RWPE1 (cell line): Measurements from ENCODE around the gene PCED1B.
A peak's percentile ranks its signal among the peaks of the same experiment; 100 is the strongest.

ENCODE experiments used
- CTCF ChIA-PET: fragments of 350-600 bp; sonication (Branson Sonifier 250); formaldehyde crosslinking; extraction: SDS; loops from one replicate; lab custom pipeline; 2021; lab: Yijun Ruan, JAX
- POLR2A ChIA-PET: fragments of 400-600 bp; formaldehyde crosslinking; extraction: SDS; loops from one replicate; lab custom pipeline; 2020; ENCODE audit warnings: antibody characterized with exemption; ENCODE audit not compliant: low non-redundant PET; lab: Yijun Ruan, JAX
- DNase-seq: peaks from one replicate; pipeline ENCODE4 v3.0.0; 2012; ENCODE audit warnings: low spot score
- H3K27ac ChIP-seq: fragments of 450-650 bp; 2 replicates; pipeline ENCODE4 v1.5.1; 2017
- TF ChIP-seq, protein P1 (sequence below): fragments of 450-650 bp; conservative IDR thresholded peaks from 2 replicates; pipeline ENCODE4 v1.5.1; 2017; ENCODE audit warnings: low read depth, mild to moderate bottlenecking

The PCED1B gene

DNA sequence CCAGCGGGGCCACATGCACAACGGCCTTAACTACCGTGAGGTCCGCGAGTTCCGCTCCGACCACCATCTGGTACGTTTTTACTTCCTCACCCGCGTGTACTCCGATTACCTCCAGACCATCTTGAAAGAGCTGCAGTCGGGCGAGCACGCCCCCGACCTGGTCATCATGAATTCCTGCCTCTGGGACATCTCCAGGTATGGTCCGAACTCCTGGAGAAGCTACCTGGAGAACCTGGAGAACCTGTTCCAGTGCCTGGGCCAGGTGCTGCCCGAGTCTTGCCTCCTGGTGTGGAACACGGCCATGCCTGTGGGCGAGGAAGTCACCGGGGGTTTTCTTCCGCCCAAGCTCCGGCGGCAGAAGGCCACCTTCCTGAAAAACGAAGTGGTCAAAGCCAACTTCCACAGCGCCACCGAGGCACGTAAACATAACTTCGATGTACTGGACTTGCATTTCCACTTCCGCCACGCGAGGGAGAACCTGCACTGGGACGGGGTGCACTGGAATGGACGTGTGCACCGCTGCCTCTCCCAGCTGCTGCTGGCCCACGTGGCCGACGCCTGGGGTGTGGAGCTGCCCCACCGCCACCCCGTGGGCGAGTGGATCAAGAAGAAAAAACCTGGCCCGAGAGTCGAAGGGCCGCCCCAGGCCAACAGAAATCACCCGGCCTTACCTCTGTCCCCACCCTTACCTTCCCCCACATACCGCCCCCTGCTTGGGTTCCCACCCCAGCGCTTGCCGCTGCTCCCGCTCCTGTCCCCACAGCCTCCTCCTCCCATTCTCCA is 156.0 kb downstream of the PCED1B start:
- TF ChIP-seq, protein P1, sequence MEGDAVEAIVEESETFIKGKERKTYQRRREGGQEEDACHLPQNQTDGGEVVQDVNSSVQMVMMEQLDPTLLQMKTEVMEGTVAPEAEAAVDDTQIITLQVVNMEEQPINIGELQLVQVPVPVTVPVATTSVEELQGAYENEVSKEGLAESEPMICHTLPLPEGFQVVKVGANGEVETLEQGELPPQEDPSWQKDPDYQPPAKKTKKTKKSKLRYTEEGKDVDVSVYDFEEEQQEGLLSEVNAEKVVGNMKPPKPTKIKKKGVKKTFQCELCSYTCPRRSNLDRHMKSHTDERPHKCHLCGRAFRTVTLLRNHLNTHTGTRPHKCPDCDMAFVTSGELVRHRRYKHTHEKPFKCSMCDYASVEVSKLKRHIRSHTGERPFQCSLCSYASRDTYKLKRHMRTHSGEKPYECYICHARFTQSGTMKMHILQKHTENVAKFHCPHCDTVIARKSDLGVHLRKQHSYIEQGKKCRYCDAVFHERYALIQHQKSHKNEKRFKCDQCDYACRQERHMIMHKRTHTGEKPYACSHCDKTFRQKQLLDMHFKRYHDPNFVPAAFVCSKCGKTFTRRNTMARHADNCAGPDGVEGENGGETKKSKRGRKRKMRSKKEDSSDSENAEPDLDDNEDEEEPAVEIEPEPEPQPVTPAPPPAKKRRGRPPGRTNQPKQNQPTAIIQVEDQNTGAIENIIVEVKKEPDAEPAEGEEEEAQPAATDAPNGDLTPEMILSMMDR = no peak
- peak overlapping the region; percentile 86 for H3K27ac ChIP-seq
- ChIA-PET POLR2A (no interaction called here), CTCF (no interaction called here)
- DNase-seq = no peak

DNA sequence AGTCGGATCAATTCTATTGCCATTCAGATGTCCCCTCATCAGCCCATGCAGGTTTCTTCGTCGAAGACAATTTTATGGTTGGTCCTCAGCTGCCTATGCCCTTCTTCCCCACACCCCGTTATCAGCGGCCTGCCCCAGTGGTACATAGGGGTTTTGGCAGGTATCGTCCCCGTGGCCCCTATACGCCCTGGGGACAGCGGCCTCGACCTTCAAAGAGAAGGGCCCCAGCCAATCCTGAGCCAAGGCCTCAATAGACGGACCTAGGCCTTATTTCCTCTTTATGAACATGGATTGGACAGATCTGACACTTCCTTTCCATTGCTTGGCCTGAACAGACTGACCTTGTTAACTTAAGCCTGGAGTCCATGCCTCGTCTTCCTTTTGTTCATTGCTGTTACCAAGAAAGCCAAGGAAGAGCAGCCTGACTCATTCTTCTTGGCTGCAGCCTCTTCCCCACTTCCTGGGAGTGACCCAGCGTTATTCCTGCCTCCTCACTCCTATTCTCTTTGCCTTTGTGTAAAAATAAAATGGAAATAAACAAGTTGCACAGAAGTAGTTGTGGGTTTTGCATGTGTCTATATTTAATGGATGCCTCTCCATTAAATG is 156.8 kb downstream of the PCED1B start:
- DNase-seq = peak; percentile 79
- ChIA-PET POLR2A (no interaction called here), CTCF (no interaction called here)
- peak overlapping the region; percentile 86 for H3K27ac ChIP-seq
- TF ChIP-seq, protein P1 = no peak

DNA sequence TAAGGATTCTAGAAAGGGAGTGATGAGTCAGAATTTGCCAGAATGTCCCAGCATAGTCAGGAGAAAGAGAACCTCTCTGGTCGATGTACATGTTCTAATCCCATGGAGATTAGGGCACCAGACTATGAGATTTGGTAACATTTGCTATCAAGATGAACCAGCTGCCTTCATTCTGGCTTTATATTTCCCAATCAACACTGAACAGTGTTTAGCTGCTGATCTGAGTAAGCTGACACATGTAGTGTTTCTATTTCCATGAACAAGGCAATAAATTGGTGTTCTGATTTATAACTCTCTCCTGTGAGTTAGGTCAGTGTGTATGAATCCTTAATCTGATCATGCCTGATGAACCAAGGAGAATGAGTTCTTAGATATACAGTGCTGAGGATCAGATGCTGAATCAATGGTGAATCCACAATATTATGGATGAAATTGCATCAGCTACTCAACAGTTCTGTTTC is 158.4 kb downstream of the PCED1B start:
- POLR2A ChIA-PET = no interaction called here
- CTCF ChIA-PET = no interaction called here
- no peak overlapping the region for H3K27ac ChIP-seq
- no peak for DNase-seq
- TF ChIP-seq, protein P1 = no peak

DNA sequence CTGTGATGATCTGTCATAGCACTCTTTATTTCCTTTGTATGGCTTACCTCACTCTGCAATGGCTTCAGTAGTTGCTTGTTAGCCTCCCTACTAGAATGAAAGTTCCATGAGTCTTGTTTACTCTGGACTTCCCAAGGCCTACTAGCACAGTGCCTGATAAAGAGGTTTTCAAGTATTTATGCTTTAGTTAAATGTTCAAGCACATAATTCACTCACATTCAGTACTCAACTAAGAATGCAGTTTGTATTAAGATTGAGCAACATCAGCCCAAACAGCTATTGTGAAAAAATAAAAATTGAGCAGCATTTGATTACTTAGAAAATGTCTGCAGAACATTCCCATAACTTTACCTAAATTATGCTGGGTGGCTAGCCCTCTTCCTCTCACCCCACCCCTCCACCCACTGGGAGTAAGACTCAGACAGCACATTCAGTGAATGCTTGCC is 159.3 kb downstream of the PCED1B start:
- no peak overlapping the region for H3K27ac ChIP-seq
- DNase-seq = no peak
- TF ChIP-seq, protein P1 = no peak
- ChIA-PET POLR2A (no interaction called here), CTCF (no interaction called here)

DNA sequence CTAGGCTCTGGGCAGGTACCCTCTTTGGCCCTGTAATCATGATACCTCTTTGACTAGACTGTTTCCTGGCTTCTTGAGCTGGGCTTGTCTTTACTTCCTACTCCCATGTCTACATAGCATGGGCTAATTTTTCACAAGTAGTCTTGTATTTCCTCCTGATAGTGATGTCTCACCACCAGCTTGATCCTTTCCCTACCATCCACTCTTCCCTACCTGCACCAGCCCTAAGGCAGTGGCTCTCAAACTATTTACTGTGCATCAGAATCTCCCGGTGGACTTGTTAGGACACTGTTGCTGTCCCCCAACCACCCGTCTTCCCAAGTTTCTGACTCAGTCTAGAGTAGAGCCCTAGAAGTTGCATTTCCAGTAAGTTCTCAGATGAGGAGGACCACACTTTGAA is 163.0 kb downstream of the PCED1B start:
- TF ChIP-seq, protein P1 = no peak
- H3K27ac ChIP-seq = no peak overlapping the region
- DNase-seq = no peak
- POLR2A ChIA-PET = no interaction called here
- CTCF ChIA-PET = interaction anchor here (0.6 kb wide), 2 partner anchors 26 to 1346 kb away, joined by 4 read pairs; no protein-coding TSS in a partner anchor

DNA sequence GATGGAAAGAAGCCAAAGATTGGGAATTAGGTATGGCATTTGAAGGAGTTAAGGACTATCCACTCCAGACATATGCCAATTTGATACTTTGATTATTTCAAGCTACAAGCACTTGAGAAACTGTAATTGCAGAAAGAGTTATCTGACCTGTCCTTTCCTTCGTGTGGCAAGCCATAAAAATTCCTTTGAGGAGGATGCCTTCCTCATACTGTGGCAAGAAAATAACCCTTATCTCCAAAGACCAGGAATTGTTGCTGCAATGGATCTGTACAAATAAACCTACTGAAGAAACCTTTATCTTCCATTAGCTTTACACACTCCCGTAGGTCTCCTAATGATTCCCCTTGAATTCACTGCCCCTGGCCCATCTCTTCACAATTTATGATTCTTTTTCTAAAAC is 165.4 kb downstream of the PCED1B start:
- TF ChIP-seq, protein P1 = no peak
- no peak overlapping the region for H3K27ac ChIP-seq
- CTCF ChIA-PET = no interaction called here
- POLR2A ChIA-PET = no interaction called here
- no peak for DNase-seq
